Loucy (cell line): ENCODE data around the gene DLL1.

Source experiments
- CTCF ChIP-seq: fragments of 200-600 bp; sonication (generic); conservative IDR thresholded peaks from 2 replicates; pipeline ENCODE4 v1.5.1; 2014; ENCODE audit warnings: mild to moderate bottlenecking, antibody characterized with exemption, low read length
- EZH2phosphoT487 ChIP-seq: fragments of 200-600 bp; IDR thresholded peaks from 2 replicates; pipeline ENCODE4 v1.6.1; 2018; ENCODE audit warnings: antibody characterized with exemption, mild to moderate bottlenecking, moderate library complexity, borderline replicate concordance

- TF ChIP-seq CTCF (no peak), EZH2phosphoT487 (no peak)
Observed at GRCh38 chr6:170248111-170248805, 42.6 kb downstream of the DLL1 start.
